Activated CD4-positive, alpha-beta T cell treated with anti-CD3 and anti-CD28 coated beads, Interleukin-2, amount 50 U/mL, for 16 hours (primary cell): Measurements from ENCODE around the gene SYK.
"Not testable (repeated sequence)": the region's sequence is repeated elsewhere in the genome, so short reads cannot be mapped to it uniquely, and the experiment has no call there.

Experiments used
- DNase-seq: peaks from one replicate; pipeline ENCODE4 v3.0.0-alpha.2; 2020

SYK gene

GRCh38 chr9:90882991-90883600 is 81.5 kb downstream of the SYK start:
- no peak for DNase-seq

- DNase-seq = no peak
Measured at GRCh38 chr9:90883661-90884060, 82.0 kb downstream of the SYK start.

- no peak for DNase-seq
Measured at GRCh38 chr9:90884178-90884577, 82.6 kb downstream of the SYK start.

- not testable (repeated sequence) for DNase-seq
Measured at GRCh38 chr9:90886868-90887267, 85.2 kb downstream of the SYK start.

GRCh38 chr9:90888941-90889340 is 87.3 kb downstream of the SYK start:
- DNase-seq = no peak

GRCh38 chr9:90890146-90890810 is 88.7 kb downstream of the SYK start:
- DNase-seq = no peak

GRCh38 chr9:90891308-90892040 is 89.9 kb downstream of the SYK start:
- no peak for DNase-seq

GRCh38 chr9:90892918-90893317 is 91.3 kb downstream of the SYK start:
- DNase-seq = no peak

GRCh38 chr9:90893706-90894105 is 92.1 kb downstream of the SYK start:
- DNase-seq = no peak

- DNase-seq = no peak
Measured at GRCh38 chr9:90894986-90895687, 93.5 kb downstream of the SYK start.

GRCh38 chr9:90895786-90896185 is 94.2 kb downstream of the SYK start:
- no peak for DNase-seq

GRCh38 chr9:90896231-90896630 is 94.6 kb downstream of the SYK start:
- DNase-seq = no peak

- no peak for DNase-seq
Measured at GRCh38 chr9:90898228-90898627, 96.6 kb downstream of the SYK start.

GRCh38 chr9:90899287-90899686 is 97.7 kb downstream of the SYK start:
- no peak for DNase-seq

GRCh38 chr9:90900130-90900529 is 98.5 kb downstream of the SYK start:
- no peak for DNase-seq

GRCh38 chr9:90901933-90902332 is 100.3 kb downstream of the SYK start:
- DNase-seq = no peak

GRCh38 chr9:90903766-90904424 is 102.3 kb downstream of the SYK start:
- no peak for DNase-seq

GRCh38 chr9:90904706-90905478 is 103.3 kb downstream of the SYK start:
- no peak for DNase-seq

- DNase-seq = no peak
Measured at GRCh38 chr9:90905822-90906221, 104.2 kb downstream of the SYK start.

- DNase-seq = no peak
Measured at GRCh38 chr9:90906316-90907055, 104.9 kb downstream of the SYK start.

- DNase-seq = no peak
Measured at GRCh38 chr9:90907056-90907445, 105.4 kb downstream of the SYK start.

GRCh38 chr9:90907790-90908189 is 106.2 kb downstream of the SYK start:
- DNase-seq = no peak
